ENCODE data around the gene STOX2. TPM values are rescaled to one million over a fixed set of nuclear protein-coding genes. Genes with fewer than 3 reads are reported as not detected.

STOX2 gene
- total and polyA plus RNA-seq, 2 of the 8 experiments (the other 6 are each of a cell fraction or from before 2014, with no cell fraction given): 5.5 to 20.0 TPM

- TF ChIP-seq HDAC6 (IDR thresholded peaks at IDR 0.05; ENCODE audit: low read depth, low read length): no peak
- no peak for TF ChIP-seq TCF12 (IDR thresholded peaks at IDR 0.05; ENCODE audit: low read depth, low read length)
- no peak for TF ChIP-seq EP300 (IDR thresholded peaks at IDR 0.05; ENCODE audit: borderline replicate concordance in 1 of 2, low read depth in 2 of 2, low read length in 2 of 2)
Measured at GRCh38 chr4:183921335-183921734, 16.2 kb downstream of the STOX2 start (continued).
